IPS-NIHi7 (cell line): Measurements from ENCODE around the gene SMPD4.
A peak's percentile ranks its signal among the peaks of the same experiment; 100 is the strongest.
"Not testable (repeated sequence)": the region's sequence is repeated elsewhere in the genome, so short reads cannot be mapped to it uniquely, and the experiment has no call there.

ENCODE experiments used
- DNase-seq: peaks from one replicate; pipeline ENCODE4 v3.0.0; 2012; ENCODE audit warnings: mixed read lengths; ENCODE audit errors: extremely low spot score

Gene SMPD4

DNA sequence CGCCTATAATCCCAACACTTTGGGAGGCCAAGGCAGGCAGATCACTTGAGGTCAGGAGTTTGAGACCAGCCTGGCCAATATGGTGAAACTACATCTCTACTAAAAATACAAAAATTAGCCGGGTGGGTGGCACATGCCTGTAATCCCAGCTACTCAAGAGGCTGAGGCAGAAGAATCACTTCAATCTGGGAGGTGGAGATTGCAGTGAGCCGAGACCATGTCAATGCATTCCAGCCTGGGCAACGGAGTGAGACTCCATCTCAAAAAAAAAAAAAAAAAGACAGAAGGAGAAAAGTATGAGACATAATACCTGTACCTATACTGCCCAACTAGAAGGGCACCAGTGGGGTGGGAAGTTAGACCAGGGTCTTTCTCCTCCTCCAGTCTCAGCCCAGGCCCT is 22.0 kb downstream of the SMPD4 start:
- not testable (repeated sequence) for DNase-seq

DNA sequence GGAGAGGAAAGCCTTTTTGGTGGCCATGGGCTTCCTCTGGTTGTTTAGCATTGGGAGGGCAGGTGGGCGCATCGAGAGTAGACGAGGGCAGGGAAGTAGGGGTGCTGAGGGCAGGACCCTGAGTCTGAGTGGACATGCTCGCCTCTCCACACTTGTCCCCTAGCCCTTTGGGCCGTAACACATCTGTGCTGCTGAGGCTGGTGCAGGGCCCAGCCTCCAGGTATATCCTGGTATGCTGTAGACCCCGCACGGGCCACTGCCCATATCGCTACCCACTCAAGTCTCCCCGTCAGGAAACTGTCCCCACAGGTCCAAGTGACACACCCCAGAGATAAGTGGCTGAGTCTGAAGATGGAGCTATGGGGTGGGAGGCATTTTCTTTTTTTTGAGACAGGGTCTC is 22.8 kb downstream of the SMPD4 start:
- DNase-seq = no peak

DNA sequence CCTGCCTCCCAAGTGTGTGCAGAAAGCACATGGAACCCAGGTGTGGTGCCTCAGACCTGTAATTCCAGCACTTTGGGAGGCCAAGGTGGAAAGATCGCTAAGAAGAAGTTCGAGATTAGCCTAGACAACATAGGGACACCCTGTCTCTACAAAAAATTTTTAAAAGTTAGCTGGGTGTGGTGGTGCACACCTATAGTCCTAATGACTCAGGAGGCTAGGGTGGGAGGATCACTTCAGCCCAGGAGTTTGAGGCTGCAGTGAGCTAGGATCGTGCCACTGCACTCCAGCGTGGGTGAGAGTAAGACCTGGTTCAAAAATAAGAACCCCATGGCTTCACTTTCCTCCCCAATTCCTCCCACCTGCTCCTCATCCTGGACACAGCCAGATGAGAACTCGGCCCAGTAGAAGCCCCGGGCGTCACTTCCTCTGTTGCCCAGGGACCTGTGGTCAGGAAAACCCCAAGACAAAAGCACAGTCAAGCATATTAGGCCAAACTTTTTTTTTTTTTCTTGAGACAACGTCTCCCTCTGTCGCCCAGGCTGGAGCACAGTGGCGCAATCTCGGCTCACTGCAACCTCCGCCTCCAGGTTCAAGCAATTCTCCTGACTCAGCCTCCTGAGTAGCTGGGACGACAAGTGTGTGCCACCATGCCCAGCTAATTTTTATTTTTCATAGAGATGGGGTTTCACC is 23.4 kb downstream of the SMPD4 start:
- DNase-seq = not testable (repeated sequence)

DNA sequence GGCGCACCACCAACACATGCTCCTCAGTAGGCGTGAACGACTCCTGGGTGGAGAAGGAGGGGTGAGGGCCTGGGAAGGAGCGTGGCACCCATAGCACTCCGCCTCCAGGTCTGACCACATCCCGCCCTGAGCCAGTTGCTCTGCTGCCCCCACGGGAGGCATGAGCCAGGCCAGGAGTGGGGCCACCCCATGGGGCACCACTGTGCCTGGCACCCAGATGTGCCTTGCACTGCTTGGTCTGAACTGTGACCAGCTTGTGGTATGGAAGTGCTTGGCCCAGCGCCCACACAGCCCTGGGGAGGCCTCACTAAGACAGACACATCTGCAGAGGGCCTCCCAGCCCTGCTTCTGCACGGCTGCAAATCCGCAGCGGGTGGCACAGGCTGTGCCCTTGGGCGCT is 24.0 kb downstream of the SMPD4 start:
- not testable (repeated sequence) for DNase-seq

- DNase-seq = no peak
Observed at GRCh38 chr2:130156624-130157004, 24.8 kb downstream of the SMPD4 start.

DNA sequence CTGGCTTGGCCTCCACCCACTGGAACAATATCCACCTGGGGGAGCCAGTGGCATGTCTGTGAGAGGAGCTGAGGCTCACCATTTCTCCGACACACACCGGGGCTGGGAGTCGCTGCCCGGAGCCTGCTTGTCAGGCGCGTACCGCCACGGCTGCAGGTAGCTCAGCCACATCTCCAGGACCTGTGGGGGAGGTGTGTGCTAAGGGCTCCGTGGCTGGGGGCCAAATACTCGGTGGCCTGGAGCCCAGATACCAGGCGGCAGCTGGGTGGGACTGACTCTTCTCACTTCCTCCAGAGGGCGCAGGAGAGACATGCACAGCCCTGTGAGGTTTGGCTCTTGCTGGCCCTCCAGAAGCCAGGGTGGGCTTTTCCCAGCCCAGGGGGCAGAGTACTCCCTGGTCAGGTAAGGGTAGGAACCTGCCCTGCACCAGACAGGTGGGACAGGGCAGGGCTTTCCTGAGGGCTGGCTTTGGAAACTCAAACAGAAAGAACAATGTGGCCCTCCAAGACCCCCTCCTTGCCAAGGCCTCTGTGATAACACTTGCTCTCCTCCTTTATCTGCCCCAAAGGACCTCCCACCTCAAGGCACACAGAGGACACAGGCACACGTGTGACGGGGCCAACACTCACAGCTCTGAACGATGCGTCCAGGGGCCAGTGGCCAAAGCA is 25.3 kb downstream of the SMPD4 start:
- peak; percentile 45 for DNase-seq

DNA sequence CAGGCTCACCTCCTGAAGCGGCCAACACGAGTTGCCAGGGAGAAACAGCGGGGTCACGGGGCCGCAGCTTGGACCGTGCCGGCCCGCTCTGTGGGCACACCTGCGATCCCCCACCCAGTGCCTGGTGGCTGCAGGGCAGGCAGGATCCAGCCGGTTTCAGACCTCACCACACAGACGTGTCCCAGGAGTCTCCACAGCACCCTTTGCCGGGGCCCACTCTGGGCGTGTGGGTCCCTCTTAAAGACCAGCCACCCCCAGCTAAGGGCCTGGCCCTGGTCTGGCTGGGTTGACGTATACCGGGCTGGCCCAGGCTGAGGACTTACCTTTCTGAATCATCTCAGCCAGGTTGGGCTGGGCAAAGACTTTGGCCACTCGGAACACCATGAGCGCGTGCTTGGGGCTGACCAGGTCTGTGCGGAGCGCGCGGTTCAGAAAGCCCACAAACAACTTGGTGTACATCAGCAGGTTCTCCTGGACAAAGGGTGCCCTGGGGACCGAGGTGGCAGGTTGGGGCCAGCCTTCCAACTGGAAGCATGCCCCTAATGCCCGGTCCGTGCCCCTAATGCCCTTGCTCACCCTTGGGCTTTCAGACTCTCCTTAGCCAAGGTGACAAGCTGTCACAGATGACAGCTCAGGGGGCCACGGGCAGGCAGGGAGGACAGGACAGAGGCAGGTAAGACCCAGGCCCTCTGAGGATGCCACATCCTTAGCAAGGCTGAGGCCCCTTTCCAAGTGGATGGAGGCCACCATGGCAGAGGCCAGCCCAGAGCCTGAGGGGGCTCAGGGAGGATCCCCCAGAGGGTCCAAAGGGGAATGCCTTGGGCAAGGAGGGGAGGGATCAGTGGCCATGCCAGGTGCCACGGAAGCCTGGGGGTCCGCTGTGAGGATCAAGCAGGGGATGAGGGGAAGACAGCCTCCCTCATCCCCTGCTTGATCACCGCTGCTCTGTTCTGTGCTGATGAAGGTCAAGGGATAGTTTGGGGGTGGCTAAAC is 26.3 kb downstream of the SMPD4 start:
- DNase-seq = no peak

GRCh38 chr2:130154423-130154770 is 27.0 kb downstream of the SMPD4 start:
- not testable (repeated sequence) for DNase-seq

DNA sequence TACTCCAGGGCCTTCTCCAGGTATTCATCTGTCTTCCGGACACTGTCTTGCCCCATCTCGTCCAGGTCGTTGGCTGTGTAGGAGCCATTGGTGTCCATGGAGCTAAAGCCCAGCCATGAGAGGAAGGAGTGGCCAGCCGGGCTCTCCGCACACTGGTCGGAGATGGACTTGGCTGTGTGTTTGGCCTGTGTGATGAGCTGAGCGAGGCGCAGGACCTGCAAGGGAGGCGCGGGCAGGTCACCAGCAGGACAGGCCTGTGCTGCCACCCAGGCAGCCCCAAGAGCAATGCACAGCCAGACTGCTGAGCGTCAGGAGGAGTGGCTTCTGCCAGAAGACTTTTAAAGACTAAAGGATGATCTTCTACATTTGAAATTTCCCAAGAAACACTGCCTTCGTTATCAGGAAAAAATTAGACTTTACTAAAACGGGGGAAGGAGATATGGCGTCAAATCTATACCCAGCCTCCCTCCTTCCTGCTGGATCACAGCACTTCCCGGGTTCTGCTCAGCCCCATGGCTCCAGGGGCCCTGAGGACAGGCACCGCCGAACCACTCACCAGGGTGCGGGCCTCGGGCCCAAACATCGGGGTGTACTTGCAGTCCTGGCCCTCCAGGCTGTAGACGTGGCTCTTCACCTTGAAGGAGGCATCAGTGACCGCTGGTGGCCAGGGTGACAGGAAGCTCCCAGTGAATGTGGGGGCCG is 27.5 kb downstream of the SMPD4 start:
- DNase-seq = not testable (repeated sequence)

GRCh38 chr2:130152816-130153595 is 28.4 kb downstream of the SMPD4 start:
- no peak for DNase-seq

DNA sequence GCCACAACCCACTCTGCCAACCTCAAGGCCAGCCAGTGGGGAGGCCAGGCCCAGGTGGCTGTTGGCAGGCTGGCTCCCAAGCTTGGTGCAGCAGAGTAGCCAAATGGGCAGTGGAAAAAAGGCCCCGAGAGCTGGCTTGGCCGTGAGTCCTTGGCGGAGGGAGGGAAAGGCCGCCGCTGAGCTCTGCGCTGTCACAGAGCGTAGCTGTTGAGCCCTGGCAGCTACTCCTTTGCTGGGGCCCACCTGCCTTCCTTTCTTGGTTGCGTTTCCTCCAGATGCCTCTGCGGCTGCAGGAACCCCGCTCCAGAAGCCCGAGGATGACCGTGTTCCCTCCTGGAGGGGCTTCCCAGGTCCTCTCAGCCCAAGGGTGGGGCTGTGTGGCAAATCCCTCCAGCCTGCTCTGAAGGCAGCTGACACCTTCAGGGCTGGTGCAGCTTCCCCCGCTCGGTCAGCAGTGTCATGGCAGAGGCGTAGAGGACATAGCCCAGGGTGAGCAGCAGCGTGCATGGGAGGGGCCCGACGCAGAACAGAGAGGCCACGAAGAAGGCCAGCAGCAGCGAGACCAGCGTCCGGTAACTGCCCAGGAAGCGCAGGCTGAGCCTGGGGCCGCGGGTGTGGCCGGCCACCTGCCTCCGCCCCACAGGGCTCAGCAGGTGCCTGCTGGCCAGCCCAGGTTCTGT is 29.1 kb downstream of the SMPD4 start:
- not testable (repeated sequence) for DNase-seq

- DNase-seq = not testable (repeated sequence)
Observed at GRCh38 chr2:130151145-130151512, 30.3 kb downstream of the SMPD4 start.

DNA sequence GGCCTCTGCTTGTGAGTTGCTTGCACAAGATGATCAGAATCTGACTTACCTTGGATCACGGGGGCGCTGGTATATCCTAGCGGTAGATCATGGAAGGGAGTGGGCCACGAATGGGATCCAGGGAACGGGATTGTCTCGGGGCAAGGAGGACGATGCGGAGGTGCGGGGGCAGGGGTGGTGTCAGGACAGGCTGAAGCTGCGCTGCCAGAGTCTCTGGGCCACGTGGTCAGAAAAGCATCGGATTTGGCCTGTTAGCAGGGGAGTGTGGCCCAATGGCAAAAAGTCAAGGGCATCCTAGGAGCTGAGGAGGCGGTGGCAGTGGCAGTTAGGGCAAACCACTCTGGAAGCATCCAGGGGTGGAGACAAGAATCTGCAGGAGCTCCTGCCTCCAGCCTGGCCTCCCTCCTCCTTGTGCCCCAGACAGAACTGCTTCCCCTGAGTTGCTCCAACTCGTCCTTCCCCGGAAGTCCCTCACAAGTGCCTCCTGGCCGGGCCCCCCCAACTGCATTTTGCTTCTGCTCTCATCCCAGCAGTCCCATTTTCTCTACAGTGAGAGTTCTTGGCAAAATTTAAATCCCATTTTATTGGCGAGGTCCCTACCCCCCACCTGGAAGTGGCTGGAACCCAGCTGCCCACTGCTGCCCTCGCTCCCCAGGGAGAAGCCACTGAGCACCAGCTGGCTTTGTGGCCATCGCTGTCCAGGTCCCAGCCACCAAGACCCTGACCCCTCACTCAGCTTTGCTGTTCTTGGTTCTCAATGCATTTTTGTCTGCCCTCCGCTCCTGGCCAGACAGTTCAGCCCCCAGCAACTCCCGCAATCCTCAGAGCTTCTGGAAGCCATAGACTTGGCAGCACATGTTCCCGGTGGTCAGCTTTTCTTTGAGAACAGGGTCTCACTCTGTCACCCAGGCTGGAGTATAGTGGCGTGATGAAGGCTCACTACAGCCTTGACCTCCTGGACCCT is 30.9 kb downstream of the SMPD4 start:
- DNase-seq = no peak

GRCh38 chr2:130148515-130148914 is 32.9 kb downstream of the SMPD4 start:
- not testable (repeated sequence) for DNase-seq

DNA sequence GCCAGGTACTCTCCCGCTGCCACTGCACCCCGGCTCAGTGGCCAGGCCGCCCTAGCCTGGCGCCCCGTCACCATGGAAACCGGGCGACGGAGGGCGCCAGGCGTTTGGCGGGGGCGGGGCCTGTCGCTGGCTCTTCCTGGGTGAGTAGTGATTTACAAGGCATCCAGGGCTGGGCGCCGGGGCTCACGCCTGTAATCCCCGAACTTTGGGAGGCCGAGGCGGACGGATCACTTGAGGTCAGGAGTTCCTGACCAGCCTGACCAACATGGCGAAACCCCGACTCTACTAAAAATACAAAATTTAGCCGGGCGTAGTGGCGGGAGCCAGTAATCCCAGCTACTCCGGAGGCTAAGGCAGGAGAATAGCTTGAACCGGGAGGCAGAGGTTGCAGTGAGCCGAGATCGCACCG is 36.4 kb downstream of the SMPD4 start, which contains the start of gene CCDC74B:
Gene CCDC74B (minus strand): TSS at position 107 of the 409 bp plus-strand sequence. CDS start 116 bp downstream, outside the sequence.
- DNase-seq = not testable (repeated sequence)

GRCh38 chr2:130143266-130144039 is 37.9 kb downstream of the SMPD4 start:
- not testable (repeated sequence) for DNase-seq

DNA sequence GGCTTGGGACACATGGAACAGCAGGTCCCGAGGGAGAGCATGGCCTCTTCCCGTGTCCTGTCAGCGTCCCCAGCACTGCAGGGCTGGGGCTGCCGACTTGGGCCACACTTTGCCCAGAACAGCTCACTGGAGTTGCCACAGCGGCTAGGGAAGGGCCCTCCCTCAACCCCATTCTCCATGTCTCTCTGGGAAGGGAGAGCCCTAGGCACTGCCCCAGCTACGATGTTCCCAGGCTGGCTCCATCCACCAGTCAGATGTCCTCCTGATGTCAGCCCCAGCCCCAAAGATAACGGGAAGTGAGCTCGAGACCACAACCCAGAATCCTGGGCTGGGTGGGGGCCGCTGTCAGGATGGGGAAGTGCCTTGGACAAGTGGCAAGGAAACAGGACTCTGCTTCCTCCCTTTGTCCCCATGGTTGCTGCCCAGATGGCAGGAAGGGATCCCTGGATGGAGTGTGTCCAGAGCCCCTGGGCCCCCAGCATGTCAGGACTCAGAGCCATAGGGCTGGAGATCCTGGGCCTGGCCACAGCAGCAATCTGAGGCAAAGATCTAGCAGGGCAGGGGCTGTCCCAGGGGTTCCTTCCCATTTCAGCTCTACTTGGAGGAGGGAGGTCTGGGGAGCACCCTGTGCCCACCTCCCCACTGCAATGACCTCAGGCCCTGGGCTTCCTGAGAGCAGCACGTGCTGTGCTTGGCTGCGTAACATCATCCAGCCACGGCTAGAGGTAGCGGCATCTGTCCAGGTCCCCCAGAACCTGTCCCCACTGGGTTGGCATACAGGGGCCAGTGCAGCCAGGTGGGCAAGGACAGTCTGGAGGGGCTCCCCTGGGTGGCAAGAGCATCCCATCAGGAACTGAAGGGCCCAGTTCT is 38.8 kb downstream of the SMPD4 start:
- DNase-seq = not testable (repeated sequence)
